Myocyte (in vitro differentiated cells): ENCODE measurements around the gene ZNF48. TPM values are rescaled to one million over a fixed set of nuclear protein-coding genes. Genes with fewer than 3 reads are reported as not detected.

ENCODE experiments used
- DNase-seq: peaks from one replicate; pipeline ENCODE4 v3.0.0-alpha.2; 2012; ENCODE audit warnings: low read depth
- polyA plus RNA-seq: library from polyadenylated mRNA; unstranded; fragments of >200 nt; gene quantifications from one replicate; pipeline ENCODE4 v1.2.1, GENCODE V29; 2012; ENCODE audit warnings: missing spikeins
- total RNA-seq: library from RNA; depleted of rRNA; stranded (reverse); fragments of >200 nt; gene quantifications from 2 replicates; pipeline ENCODE4 v1.2.3, GENCODE V29; 2014

ZNF48 gene
- 13.2 and 20.8 TPM in 2 replicates for total RNA-seq
- polyA plus RNA-seq = 7.8 TPM

- DNase-seq = peak; percentile 95
These were observed at the start of gene ZNF48 for GRCh38 chr16:30395155-30395991. TSS of gene ZNF48 (plus strand) at chr16:30395420. CDS start at chr16:30395795, 375 bp downstream.

- DNase-seq = no peak
These were observed 48.9 kb upstream of the ZNF48 start for GRCh38 chr16:30346286-30346685.

- DNase-seq = no peak
These were observed 47.1 kb upstream of the ZNF48 start for GRCh38 chr16:30348113-30348512.

- no peak for DNase-seq
These were observed 46.3 kb upstream of the ZNF48 start for GRCh38 chr16:30348929-30349328.

GRCh38 chr16:30349675-30350074, 45.5 kb upstream of the ZNF48 start:
- DNase-seq = no peak

GRCh38 chr16:30350134-30350871, 44.9 kb upstream of the ZNF48 start:
- DNase-seq = peak; percentile 36

GRCh38 chr16:30351001-30351441, 44.2 kb upstream of the ZNF48 start:
- DNase-seq = no peak

- DNase-seq = peak; percentile 84
These were observed 43.4 kb upstream of the ZNF48 start for GRCh38 chr16:30351586-30352419.

- peak; percentile 6 for DNase-seq
These were observed 42.5 kb upstream of the ZNF48 start for GRCh38 chr16:30352488-30353401.

- DNase-seq = no peak
These were observed 41.6 kb upstream of the ZNF48 start for GRCh38 chr16:30353438-30354129.

GRCh38 chr16:30354423-30355143, 40.6 kb upstream of the ZNF48 start:
- peak; percentile 9 for DNase-seq

- DNase-seq = peak; percentile 100
These were observed 39.9 kb upstream of the ZNF48 start, which contains the start of gene CD2BP2 for GRCh38 chr16:30355144-30355953. TSS of gene CD2BP2 (minus strand) at chr16:30355308. CDS start at chr16:30354681, 627 bp downstream.

- DNase-seq = no peak
These were observed 39.3 kb upstream of the ZNF48 start for GRCh38 chr16:30355954-30356308.

- DNase-seq = peak; percentile 74
These were observed 38.7 kb upstream of the ZNF48 start for GRCh38 chr16:30356401-30357084.

GRCh38 chr16:30357085-30357714, 38.0 kb upstream of the ZNF48 start:
- no peak for DNase-seq

- no peak for DNase-seq
These were observed 37.3 kb upstream of the ZNF48 start for GRCh38 chr16:30357715-30358576.
